Mesothelial cell of epicardium (in vitro differentiated cells): ENCODE measurements around the gene POGZ. TPM values are rescaled to one million over a fixed set of nuclear protein-coding genes. Genes with fewer than 3 reads are reported as not detected.

ENCODE experiments used
- DNase-seq, 2 experiments: peaks; one replicate each; pipeline ENCODE4 v3.0.0; 2021; ENCODE audit warnings: low spot score in 2 of 2; ENCODE audit not compliant: unreplicated experiment in 2 of 2
- H3K27ac Mint-ChIP-seq: 2 replicates; pipeline ENCODE4 v1.8.0; 2021; ENCODE audit warnings: mixed read lengths
- H3K27me3 Mint-ChIP-seq: 2 replicates; pipeline ENCODE4 v1.8.0; 2021; ENCODE audit warnings: low read depth, mixed read lengths
- H3K36me3 Mint-ChIP-seq: 2 replicates; pipeline ENCODE4 v1.8.0; 2021; ENCODE audit warnings: mixed read lengths
- H3K4me1 Mint-ChIP-seq: 2 replicates; pipeline ENCODE4 v1.8.0; 2021; ENCODE audit warnings: mixed read lengths
- H3K4me3 Mint-ChIP-seq: 2 replicates; pipeline ENCODE4 v1.8.0; 2021; ENCODE audit warnings: mild to moderate bottlenecking, moderate library complexity, mixed read lengths
- H3K9me3 Mint-ChIP-seq: 2 replicates; pipeline ENCODE4 v1.8.0; 2021; ENCODE audit warnings: mixed read lengths
- total RNA-seq: library from RNA; stranded (reverse); gene quantifications from 3 replicates; pipeline ENCODE4 v1.2.1, GENCODE V29; 2021
- TF ChIP-seq, protein P1 (sequence below): fragments of 200-600 bp; sonication (generic); IDR thresholded peaks from one replicate; pipeline ENCODE4 v1.5.0; 2021; ENCODE audit warnings: antibody characterized with exemption; ENCODE audit not compliant: unreplicated experiment

Gene POGZ
- total RNA-seq, 1 donor from 2014 or later: 182 TPM

DNA sequence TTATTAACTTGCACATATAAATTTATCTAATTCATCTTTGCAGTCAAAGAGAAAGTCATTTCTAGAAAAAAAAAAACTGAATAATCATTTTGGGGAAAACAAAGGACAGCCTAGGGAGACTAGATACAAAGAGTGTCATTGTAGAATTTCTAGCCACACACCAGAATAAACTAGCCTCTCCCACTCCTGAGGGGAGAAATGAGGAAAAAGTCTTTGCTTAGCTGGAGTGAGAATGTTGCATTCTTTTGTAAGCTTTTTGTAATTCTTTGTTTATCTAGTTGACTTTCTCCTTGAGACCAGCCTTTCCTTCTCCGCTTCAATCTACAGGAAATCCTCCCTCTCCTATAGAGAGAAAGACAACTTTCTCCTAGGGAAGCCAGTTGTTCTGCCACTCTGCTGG is 36.0 kb upstream of the POGZ start:
- Mint-ChIP-seq H3K4me3 (no peak overlapping the region), H3K9me3 (no peaks in the 10 kb centered on the region), H3K27ac (peak overlapping the region; percentile 84), H3K4me1 (peaks cover 12% of the 10 kb centered on the region), H3K36me3 (no peaks in the 10 kb centered on the region), H3K27me3 (no peaks in the 10 kb centered on the region)
- TF ChIP-seq, protein P1, sequence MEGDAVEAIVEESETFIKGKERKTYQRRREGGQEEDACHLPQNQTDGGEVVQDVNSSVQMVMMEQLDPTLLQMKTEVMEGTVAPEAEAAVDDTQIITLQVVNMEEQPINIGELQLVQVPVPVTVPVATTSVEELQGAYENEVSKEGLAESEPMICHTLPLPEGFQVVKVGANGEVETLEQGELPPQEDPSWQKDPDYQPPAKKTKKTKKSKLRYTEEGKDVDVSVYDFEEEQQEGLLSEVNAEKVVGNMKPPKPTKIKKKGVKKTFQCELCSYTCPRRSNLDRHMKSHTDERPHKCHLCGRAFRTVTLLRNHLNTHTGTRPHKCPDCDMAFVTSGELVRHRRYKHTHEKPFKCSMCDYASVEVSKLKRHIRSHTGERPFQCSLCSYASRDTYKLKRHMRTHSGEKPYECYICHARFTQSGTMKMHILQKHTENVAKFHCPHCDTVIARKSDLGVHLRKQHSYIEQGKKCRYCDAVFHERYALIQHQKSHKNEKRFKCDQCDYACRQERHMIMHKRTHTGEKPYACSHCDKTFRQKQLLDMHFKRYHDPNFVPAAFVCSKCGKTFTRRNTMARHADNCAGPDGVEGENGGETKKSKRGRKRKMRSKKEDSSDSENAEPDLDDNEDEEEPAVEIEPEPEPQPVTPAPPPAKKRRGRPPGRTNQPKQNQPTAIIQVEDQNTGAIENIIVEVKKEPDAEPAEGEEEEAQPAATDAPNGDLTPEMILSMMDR: no peak
- no peak for DNase-seq

DNA sequence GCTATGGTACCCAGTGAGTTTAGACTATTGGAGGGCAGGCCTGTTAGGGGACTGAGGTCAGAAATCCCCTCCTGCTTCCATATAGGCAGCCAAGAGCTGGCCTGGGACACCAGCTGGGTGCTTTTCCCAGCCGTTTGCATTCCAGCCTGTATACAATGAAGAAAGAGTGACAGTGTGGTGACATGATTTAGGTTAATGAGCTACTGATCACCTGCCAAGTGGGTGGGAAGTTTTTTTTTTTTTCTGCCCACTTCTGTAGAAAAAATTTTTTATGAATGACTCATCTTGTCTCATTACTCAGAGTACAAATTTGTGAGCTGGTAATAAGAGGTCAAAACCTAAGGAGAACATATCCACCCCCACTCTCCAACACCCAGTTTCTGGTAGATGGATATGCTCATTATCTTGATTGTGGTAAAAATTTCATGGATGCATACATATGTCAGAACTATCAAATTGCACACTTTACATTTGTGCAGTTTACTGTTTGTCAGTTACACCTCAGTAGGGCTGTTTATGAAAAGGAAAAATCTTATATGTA is 35.5 kb upstream of the POGZ start:
- H3K4me1 Mint-ChIP-seq: peaks cover 12% of the 10 kb centered on the region
- H3K27ac Mint-ChIP-seq: no peak overlapping the region
- no peaks in the 10 kb centered on the region for H3K27me3 Mint-ChIP-seq
- no peak for DNase-seq
- H3K9me3 Mint-ChIP-seq: no peaks in the 10 kb centered on the region
- no peak overlapping the region for H3K4me3 Mint-ChIP-seq
- H3K36me3 Mint-ChIP-seq: no peaks in the 10 kb centered on the region
- TF ChIP-seq, protein P1: no peak

DNA sequence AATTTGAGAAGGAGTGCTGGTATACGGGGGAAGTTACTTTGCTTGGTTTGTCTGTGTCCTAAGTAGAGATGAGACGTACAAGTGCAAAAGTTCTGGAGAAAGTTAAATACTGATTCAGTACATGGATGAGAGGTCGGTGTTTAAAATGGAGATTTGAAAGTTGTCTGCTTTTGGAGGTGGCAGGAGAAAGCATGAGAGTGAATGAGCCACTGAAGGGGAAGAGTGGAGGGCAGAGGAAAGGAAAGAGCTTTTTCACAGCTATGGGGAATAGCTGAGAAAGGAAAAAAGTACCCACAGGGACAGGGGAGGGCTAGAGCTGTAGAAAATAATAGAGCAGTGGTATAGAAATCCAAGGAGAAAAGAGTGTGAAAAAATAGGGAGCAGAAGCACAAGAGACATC is 33.7 kb upstream of the POGZ start:
- no peaks in the 10 kb centered on the region for H3K9me3 Mint-ChIP-seq
- no peaks in the 10 kb centered on the region for H3K36me3 Mint-ChIP-seq
- DNase-seq: no peak
- TF ChIP-seq, protein P1: no peak
- H3K27ac Mint-ChIP-seq: no peak overlapping the region
- no peak overlapping the region for H3K4me3 Mint-ChIP-seq
- no peaks in the 10 kb centered on the region for H3K27me3 Mint-ChIP-seq
- H3K4me1 Mint-ChIP-seq: peaks cover 12% of the 10 kb centered on the region

DNA sequence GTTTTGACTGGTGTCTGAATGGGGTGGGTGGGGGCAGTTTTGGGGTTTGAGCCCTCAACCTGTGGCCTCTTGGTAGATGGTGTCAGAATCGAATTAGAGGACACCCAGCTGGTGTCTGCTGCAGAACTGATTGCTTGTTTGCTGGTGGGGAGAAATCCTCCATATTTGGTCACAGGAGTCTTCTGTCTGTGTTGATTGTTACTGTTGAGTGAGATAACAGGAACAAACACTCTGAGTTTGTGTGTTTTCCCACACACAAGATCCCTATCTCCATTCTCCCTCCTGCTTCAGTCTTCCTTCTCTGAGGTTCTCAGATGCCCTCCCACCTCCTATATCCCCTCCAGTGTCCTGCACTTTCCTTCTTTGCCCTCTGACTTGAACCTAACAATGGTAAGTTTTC is 32.8 kb upstream of the POGZ start:
- H3K27me3 Mint-ChIP-seq: no peaks in the 10 kb centered on the region
- H3K9me3 Mint-ChIP-seq: no peaks in the 10 kb centered on the region
- peaks cover 12% of the 10 kb centered on the region for H3K4me1 Mint-ChIP-seq
- no peaks in the 10 kb centered on the region for H3K36me3 Mint-ChIP-seq
- H3K4me3 Mint-ChIP-seq: no peak overlapping the region
- no peak overlapping the region for H3K27ac Mint-ChIP-seq
- no peak for DNase-seq
- TF ChIP-seq, protein P1: no peak

DNA sequence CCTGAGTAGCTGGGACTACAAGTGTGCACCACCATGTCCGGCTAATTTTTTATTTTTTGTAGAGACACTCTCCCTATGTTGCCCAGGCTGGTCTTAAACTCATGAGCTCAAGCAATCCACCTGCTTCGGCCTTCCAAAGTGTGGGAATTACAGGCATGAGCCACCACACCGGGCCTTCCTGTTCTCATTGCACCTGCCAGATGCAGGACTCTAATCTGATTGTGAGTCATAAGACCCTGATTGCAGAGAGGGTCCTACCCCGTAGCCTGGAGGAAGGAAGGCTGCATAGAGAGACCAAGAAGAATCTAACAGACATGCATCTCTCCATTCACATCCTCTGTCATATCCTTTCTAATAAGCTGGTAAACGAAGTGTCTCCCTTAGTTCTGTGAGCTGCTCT is 32.3 kb upstream of the POGZ start:
- Mint-ChIP-seq H3K4me3 (no peak overlapping the region), H3K36me3 (no peaks in the 10 kb centered on the region), H3K9me3 (no peaks in the 10 kb centered on the region), H3K27me3 (no peaks in the 10 kb centered on the region), H3K27ac (no peak overlapping the region), H3K4me1 (peaks cover 12% of the 10 kb centered on the region)
- TF ChIP-seq, protein P1: no peak
- DNase-seq: no peak

DNA sequence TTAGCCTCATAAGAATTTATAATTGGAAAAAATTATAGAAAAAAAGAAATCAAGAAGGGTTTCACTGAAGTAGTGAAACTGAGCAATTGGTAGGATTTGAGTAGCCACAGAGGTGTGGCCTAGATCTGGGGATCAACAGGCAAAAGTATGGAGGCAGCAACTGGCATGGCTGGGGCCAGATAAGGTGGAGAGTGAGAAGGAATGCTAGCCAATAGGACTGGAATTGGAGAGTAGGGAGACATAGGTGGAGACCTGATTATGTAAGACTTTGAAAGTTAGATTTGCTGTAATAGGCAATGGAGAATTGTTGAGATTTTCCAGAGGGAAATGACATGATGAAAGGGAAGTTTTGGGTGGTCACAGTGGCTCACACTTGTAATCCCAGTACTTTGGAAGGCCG is 27.3 kb upstream of the POGZ start:
- H3K27ac Mint-ChIP-seq: no peak overlapping the region

More for the DNA sequence above, 27.3 kb upstream of the POGZ start:
- no peak for DNase-seq
- peaks cover 4% of the 10 kb centered on the region for H3K9me3 Mint-ChIP-seq
- no peaks in the 10 kb centered on the region for H3K4me1 Mint-ChIP-seq
- no peak overlapping the region for H3K4me3 Mint-ChIP-seq
- TF ChIP-seq, protein P1: no peak
- H3K27me3 Mint-ChIP-seq: no peaks in the 10 kb centered on the region
- peaks cover 1% of the 10 kb centered on the region for H3K36me3 Mint-ChIP-seq
